Midbrain (tissue), 1 donor: Measurements from ENCODE around the gene FNDC8.
"Not testable (repeated sequence)": the region's sequence is repeated elsewhere in the genome, so short reads cannot be mapped to it uniquely, and the experiment has no call there.

Source experiments
- DNase-seq: peaks from one replicate; lab custom pipeline; 2025; lab: John Stamatoyannopoulos, UW

Gene FNDC8

DNA sequence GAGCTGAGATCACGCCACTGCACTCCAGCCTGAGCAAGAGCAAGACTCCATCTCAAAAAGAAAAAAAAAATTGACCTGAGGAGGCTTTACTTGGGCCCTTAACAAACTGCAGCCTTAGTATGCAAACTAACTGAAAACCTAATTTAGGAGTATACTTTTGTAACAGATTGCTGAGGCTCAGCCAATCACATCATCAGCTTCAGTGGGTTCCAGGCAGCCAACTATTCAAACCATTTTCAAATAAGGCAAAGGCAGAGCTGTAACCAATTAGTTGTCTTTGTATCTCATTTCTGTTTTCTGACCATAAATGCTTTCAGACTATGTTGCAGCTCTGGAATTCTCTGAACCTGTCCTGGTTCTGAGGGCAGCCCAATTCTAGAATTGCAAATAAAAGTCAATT, 25.7 kb upstream of the FNDC8 start:
- DNase-seq, result no peak

DNA sequence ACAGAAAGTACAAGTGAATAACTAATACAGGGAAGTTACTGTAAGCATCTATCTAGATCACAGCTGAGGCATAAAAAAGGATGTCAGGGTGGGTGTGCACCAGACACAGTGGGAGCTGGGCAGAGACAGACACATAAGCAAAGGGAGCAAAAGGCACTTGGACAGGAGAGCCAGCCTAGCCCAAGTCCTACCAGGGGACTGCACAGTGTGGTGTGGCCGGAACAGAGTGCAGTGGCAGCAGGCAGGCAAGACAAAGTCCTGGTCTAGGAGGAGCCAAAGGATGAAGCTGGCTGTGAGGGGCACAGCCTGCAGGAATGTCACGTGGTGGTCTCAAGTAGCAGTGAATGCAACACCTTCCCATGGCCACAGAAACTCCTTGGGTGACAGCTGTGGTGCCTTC, 23.6 kb upstream of the FNDC8 start:
- no peak for DNase-seq

DNA sequence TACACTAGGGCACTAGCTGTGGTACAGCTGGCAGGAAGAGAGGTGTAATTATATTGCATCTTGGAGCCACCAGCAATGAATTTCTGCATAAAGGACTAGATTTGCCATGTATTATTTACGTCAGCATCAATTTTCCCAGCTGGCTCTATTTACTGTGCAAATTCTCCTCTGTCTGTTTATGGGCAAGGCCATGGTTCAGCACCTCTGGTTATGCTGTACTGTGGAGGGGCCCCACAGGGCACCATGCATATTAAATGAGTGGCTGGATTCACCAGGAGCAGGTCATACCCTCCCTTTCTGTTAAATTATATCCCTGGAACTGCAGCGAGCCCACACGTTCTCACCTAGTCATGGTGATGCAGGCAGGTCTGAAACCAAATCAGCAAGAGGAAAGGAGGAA, 21.5 kb upstream of the FNDC8 start:
- DNase-seq, result no peak

DNA sequence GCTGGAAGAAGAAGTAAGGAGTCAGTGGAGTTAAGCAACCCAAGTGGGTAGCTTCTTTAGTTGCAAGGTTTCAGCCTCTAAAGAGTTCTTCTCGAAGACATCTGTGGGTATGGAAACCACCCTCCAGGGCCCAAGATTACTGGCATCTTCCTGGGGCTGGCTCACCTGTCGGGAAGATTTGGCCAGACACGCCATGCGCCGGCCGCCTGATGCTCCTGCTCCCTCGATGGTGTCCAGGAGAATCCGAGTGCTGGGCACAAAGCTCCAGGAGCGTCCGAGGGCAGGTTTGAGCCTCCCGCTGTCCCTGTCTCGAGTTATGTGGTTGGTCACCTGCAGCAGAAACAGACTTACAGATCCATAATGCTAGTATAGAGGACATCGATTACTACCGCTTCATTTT, 20.4 kb upstream of the FNDC8 start:
- no peak for DNase-seq

DNA sequence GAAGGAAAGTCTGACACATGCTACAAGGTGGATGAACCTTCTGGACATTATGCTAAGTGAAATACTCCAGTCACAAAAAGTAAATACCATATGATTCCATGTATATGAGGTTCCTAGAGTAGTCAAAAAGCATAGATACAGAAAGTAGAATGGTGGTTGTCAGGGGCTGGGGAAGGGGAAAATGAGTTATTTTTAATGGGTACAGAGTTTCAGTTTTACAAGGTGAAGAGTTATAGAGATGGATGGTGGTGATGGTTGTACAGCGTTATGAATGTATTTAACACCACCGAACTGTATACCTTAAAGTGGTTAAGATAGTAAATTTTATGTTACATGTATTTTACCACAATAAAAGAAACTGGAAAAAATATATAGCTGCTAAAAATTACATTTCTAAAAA, 19.7 kb upstream of the FNDC8 start:
- DNase-seq, result no peak

DNA sequence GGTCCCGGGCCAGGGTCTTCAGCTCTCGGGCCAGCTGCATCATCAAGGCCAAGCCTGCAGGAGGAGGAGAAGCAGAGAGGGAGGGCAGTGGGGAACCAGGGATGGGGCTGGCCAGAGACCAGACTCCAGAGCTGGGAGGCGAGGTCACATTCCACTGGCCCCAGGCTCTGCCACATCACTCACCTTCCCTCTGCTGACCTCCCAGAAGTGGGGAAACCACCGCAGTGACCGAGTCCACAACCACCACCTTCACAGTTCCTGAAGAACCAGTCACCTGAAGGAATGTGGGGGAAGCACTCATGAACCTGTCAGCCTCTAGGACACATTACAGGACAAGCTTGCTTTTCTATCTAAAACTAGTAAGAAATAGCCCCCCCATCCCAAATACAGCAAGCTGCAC, 18.1 kb upstream of the FNDC8 start:
- DNase-seq, result no peak

DNA sequence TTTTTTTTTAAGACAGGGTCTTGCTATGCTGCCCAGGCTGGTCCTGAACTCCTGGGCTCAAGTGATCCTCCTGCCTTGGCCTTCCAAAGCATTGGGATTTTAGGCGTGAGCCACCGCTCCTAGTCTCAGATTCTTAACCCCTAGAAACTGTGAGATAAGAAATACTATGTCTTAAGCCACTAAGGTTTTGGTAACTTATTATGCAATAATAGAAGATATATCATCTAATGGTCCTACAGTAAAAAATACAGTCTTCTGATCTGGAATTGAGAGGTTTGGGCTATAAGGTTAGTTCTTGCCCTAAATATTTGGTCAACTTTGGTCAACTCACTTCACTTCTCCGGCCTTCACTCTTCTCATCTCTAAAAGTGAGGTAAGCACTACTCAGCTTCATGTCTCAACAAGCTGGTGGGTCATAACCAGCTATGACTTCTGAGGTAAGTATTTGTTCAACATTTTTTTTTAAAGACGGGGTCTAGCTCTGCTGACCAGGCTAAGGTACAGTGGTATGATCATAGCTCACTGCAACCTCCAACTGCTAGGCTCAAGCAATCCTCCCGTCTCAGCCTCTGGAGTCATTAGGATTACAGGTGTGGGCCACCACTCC, 16.5 kb upstream of the FNDC8 start:
- DNase-seq, result no peak

DNA sequence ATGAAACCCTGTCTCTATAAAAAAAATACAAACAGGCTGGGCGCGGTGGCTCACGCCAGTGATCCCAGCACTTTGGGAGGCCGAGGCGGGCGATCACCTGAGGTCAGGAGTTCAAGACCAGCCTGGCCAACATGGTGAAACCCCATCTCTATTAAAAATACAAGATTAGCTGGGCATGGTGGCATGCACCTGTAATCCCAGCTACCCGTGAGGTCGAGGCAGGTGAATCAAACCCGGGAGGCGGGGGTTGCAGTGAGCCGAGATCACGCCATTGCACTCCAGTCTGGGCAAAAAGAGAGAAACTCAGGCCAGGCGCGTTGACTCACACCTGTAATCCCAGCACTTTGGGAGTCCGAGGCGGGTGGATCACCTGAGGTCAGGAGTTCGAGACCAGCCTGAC, 10.6 kb upstream of the FNDC8 start:
- DNase-seq, result not testable (repeated sequence)

DNA sequence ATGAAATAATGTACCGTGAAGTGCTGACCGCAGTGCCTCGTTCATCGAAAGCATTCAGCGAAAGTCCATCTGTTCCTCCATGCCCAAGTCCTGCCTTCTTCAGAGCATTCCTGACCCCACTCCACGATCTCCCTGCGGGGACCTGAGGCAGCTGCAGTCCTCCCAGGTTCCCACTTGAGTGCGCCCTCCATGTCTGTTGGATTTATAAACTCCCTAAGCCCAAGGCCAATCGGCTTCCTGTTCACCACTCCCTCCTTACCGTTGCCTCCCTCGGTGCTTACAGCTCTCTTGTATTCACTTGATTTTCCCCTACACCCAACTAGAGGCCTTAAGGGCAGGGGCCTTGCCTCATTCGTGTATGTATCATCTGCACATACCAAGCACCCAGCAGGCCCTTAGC, 4.6 kb upstream of the FNDC8 start:
- DNase-seq, result no peak

DNA sequence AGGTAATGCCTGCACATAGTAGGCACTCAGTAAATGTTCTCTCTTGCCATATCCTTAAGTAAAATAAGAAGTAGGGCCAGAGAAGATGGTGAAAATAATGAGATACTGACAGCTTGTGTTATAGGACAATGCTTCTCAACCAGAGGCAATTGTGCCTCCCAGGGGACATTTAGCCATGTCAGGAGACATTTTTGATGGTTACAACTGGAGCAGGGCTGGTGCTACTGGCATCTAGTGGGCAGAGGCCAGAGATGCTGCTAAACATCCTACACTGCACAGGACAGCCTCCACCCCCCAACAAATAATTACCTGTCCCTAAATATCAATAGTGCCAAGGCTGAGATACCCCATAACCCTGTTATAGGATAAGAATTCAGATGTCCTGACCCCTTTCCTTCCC, 3.4 kb upstream of the FNDC8 start:
- DNase-seq, result no peak

DNA sequence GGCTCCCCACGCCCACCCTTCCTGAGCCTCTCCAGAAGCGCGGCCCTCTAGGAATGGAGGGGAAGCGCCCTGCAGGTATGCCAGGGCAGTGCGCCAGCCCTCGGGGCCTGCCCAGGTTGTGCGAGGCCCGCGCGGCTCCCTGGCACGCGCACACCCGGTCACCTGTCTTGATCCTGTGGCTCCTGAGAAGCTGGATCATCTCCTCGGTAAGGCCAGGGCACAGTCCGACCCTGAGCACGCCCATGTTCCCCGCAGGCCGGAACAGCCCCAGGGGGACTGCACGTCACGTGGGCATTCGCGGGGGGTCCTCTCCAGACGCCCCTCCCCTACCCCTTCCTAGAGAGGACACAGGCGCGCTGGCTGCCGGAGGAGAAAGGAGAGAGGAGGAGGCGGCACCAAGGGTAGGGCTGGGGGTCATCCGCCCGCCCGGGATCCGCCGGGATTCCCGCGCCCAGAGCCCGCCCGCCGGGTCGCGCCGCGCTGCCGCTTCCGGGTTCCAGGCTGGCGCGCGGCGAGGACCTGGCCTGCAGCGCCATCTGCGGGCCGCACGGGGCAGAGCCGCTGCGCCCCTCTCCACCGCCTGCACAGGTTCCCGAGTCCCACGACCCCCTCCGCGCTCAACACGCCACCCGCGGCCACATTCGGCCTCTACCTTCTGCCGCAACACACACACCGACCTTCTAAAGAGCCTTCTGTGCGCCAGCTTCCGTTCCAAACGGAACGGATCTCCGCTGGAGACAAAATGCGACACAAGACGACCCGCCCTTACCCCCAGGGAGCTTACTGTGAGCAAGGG, 1.8 kb upstream of the FNDC8 start, which contains the start of gene RAD51D:
RAD51D (minus strand) TSS at position 491 of the 796 bp plus-strand sequence; CDS start at position 244, 247 bp downstream.
- peak; percentile 69 for DNase-seq

DNA sequence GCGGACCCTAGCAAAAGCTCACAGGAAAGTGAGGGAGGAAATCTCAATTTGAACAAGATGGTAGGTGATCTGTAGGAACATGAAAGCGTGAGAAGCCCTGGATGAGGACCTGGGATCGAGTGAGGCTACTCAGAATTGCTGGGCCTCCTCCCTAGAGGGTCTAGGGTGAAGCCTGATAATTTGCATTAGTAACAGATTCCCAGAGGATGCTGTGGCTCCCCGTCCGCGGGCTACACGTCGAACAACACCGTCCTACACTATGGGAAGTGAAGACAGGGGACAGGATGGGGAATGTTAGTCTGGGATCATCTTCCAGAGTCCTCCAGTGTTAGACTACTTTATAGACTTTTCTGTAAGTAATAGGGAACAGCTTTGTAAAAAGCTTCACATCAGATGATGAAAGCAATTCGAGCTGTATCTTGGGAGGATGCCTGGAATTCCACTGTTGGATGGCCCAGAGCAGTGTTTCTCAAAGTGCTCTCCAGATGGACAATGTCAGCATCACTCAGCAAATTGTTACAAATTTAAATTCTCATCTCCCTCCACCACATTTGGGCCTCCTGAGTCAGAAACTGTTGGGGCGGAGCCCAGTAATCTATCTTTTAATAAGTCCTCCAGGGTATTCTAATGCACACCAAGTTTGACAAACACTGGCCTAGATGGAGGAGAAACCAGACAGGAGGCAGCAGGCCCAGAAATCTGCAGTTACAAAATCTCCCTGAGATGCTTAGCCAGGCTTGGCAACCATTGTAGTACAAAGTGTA, 6.5 kb downstream of the FNDC8 start:
- DNase-seq, result no peak

DNA sequence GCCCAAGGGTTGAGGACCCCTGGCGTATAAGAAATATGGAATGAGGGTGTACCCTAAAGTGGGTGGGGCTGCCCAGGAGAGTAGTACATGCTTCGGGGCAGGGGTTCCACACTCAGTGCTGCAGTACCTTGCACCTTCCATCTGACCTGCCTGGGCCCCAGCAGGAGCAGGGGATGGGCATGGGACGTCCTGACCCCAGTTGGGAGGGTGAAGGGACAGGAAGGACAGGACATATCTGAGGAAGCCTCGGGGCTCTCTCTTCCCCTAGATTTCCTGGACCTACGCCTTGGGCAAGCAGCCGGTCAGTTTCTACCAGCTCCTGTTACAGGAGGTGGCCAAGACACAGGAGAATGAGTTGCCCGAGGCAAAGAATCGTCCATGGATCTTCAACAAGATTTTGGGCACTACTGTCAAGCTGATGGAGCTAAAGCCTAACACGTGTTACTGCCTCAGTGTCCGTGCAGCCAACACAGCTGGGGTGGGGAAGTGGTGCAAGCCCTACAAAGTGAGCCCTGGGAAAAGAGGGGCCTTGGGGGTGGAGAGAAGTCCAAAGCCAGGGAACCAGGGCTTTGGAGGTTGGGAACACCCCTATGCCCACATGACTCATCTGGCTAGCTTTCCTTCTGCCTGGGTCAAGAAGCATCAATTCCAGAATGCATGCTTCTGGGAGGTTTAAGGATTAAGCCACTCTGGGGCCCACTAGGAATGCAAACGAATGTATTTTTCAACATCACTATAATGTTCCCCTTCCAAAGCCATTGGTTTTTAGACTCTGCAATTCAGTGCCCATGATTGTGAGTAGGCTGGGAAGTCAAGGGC, 7.9 kb downstream of the FNDC8 start:
- no peak for DNase-seq

DNA sequence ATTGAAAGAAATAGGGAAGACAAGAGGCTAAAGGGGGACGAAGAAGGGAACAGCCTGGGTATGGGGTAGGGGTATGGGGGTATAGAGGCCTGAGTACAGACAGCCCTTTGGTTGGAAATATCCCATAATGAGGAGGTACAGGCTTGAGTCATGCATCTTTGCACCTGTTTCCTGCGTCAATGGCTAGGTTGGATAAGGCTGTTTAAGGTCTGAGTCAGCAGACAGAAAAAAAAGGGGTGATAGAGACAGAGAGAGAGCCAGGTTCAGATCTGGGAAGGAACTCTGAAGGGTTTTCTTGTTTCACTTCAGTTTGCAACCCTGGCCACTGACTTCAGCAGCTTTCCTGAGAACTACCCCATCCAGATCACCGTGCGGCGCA, 8.5 kb downstream of the FNDC8 start:
- DNase-seq, result no peak

DNA sequence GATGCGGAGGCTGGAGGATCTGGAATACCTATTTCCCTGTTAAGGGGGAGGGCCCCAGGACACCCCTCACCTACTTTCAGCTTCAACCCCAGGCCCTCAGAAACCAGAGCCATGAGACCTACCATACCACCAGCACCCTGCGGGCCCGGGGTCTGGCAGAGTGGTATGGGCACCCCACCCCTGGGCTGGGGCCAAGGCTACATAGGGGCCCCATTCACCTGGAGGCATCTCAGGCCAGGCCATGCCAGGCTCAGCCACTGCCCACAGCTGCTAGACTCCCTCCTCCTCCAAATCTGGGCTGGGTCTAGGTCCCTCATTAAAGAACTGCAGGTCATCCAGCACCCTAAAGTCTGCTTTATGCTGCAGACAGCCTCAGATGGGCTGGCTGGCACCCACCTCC, 9.0 kb downstream of the FNDC8 start:
- DNase-seq, result no peak

DNA sequence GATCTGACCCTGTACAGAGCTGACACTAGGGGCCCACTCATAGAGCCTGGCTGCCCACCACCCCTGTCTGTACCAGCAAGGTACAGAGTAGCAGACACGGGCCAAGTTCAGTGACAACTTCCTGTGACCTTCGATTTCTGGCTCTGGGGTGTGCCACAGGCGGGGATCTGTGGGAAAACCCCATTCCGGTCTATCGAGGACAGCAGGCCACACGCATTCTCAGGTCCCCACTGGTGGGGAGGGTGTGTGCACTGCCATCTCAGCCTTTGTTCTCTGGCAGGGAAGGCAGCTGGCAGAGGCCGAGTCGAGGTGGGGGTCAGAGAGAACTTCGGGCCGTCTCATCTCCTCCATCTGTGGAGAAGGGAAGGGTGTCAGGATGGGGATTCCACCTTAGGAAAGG, 10.7 kb downstream of the FNDC8 start:
- DNase-seq, result no peak

DNA sequence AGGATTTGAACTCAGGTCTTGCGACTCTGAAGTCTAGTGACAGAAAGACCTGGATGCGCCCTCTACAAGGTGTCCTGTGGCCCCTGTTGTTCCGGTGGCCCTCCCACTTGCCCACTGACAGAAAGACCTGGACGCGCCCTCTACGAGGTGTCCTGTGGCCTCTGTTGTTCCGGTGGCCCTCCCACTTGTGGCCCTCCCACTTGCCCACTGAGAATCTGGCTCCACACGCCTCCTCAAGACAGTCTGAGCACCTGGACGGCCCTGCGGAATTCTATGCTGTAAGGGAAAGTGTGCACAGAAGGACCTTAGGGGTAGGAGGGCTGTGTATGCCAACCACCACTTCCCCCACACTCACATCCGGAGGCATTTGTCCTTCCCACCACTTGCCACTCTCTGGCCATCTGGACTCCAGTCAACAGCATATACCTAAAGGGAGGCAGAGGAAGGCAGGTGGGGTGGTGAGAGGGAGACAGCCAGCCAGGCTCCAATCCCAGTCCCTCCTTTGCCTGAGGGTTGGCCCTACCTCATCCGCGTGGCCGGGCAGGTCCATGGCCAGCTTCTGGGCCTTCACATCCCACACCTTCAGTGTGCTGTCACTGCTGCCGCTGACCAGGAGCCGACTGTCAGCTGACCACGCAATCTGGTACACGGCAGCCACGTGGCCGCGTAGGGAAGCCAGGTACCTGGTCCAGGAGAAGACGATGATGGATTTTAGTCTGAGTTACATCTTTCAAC, 11.6 kb downstream of the FNDC8 start:
- no peak for DNase-seq

DNA sequence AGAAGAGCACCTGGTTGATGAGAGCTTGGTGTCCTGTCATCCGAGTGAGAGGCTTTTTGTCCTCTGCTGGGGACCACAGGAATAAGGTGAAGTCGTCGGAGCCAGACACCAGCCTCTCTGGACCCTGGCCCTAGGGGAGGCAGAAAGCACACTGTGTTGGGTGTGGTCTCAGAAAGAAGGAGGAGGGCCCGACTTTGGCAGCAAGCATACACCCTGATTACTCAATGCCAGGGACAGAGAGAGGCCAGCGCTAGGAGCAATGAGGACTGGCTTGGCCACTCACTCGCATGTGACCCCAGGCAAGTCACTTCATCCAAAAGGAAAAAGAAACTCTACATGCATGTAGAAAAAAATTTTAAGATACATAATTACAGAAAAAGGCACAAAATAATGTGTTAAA, 13.9 kb downstream of the FNDC8 start:
- DNase-seq, result no peak

DNA sequence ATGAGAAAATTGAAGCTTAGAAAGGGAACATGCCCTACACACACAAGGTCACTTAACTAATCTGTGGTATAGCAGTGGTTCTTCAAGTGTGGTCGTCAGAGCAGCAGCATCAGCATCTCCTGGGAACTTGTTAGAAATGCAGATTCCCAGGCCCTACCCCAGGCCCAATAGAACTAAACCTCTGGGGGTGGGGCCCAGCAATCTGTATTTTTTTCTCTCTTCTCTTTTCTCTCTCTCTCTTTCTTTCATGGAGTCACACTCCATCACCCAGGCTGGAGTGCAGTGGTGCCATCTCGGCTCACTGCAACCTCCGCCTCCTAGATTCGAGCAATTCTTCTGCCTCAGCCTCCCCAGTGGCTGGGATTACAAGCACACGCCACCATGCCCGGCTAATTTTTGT, 16.8 kb downstream of the FNDC8 start:
- no peak for DNase-seq

DNA sequence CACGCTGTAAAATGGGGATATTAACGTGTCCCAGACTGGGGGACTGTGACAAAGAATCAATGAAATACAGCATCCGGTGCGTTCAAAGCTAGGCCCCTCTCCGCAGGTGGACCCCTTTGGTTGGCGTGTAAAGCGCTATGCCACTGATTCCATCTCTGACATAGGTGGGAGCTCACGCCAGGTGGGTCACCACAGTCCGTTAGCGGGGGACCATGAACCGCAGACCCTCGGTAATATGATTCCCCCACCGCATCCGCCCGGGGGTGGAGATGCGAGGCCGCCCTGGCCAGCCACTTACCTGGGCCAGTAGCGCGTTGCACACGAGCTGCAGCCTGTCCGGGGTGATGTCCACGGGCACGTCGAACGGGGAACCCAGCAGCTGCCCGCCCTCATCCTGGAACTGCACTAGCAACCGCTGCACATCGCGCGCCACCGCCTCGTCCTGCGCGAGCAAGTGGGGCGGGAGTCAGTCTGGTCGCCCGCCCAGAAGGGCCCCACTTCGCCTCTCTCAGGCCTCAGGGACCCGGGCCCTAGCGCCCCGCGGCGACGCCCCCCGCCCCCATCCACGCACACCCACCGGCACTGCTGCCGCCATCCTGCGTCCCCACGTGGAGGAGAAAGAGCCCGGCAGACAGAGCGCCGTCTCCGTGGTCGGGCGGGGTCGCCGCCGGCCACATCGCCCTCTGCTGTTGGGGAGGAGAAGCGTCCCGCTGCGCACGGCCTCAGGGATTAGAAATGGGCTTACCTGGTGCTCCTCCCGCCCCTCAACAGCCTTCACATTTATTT, 20.5 kb downstream of the FNDC8 start, which contains the start of gene NLE1:
NLE1 (minus strand) TSS at position 623 of the 786 bp plus-strand sequence; CDS start at position 595, 28 bp downstream.
- peak; percentile 78 for DNase-seq

DNA sequence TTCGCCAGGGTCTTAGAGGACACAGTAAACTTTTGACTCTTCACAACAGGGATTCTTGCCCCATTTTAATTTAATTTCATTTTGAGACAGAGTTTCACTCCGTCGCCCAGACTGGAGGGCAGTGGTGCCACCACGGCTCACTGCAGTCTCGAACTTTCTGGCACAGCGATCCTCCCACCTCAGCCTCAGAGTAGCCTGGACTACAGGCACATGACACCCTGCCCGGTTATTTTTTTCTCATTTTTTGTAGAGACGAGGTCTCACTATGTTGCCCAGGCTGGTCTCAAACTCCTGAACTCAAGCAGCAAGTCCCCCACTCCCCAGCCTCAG, 21.0 kb downstream of the FNDC8 start:
- no peak for DNase-seq
